GM06990 (cell line): ENCODE measurements around the gene KIFC1.
A peak's percentile ranks its signal among the peaks of the same experiment; 100 is the strongest.

ENCODE experiments used
- DNase-seq: peaks from one replicate; pipeline ENCODE4 v3.0.0-alpha.2; 2011; ENCODE audit not compliant: insufficient read length; ENCODE audit errors: extremely low read depth
- H3K27me3 ChIP-seq: replicated peaks from 2 replicates; pipeline ENCODE4 v1.6.0; 2011; ENCODE audit warnings: low read length; ENCODE audit not compliant: control insufficient read depth, insufficient read depth
- H3K36me3 ChIP-seq: 2 replicates; pipeline ENCODE4 v1.5.1; 2011; ENCODE audit warnings: low read length; ENCODE audit not compliant: control insufficient read depth, insufficient read depth
- H3K4me3 ChIP-seq: replicated peaks from 2 replicates; pipeline ENCODE4 v1.5.1; 2011; ENCODE audit warnings: low read depth, mild to moderate bottlenecking, control low read depth, low read length
- TF ChIP-seq, protein P1 (sequence below): IDR thresholded peaks from 2 replicates; pipeline ENCODE4 v1.5.1; 2011; ENCODE audit warnings: low read length, control low read depth, mild to moderate bottlenecking, inconsistent platforms; ENCODE audit not compliant: insufficient read depth, poor library complexity, severe bottlenecking

KIFC1 gene

DNA sequence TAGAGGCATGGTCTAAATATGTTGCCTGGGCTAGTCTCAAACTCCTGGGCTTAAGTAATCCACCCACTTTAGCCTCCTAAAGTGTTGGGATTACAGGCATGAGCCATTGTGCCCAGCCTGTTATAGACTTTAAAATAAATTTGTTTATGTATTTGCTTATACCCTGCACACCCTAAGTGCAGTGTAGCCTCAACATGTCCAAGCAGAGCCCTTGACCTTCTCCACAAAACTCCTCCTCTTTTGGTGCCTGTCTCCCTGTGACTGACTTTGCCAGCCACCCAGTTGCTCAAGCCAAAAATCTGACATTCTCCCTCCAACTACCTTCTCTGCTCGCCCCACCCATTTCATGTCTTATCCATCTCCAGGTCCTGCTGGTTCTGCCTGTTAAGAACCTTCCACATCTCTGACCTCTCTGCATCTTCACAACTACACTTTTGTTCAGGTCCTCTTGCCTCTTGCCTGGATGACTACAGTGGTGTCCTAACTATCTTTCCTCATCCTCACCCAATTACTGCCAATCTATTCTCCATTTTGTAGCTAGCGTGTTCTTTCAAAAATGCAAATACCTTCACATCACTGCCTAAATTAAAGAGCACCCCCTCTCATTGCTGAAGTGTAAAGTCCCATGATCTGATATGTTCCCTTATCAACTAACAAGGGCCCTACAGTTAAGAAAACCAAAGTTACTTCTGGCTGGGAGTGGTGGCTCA lies 11.2 kb upstream of the KIFC1 start:
- no peak for DNase-seq
- H3K36me3 ChIP-seq, result no peaks in the 10 kb centered on the region
- TF ChIP-seq, protein P1, sequence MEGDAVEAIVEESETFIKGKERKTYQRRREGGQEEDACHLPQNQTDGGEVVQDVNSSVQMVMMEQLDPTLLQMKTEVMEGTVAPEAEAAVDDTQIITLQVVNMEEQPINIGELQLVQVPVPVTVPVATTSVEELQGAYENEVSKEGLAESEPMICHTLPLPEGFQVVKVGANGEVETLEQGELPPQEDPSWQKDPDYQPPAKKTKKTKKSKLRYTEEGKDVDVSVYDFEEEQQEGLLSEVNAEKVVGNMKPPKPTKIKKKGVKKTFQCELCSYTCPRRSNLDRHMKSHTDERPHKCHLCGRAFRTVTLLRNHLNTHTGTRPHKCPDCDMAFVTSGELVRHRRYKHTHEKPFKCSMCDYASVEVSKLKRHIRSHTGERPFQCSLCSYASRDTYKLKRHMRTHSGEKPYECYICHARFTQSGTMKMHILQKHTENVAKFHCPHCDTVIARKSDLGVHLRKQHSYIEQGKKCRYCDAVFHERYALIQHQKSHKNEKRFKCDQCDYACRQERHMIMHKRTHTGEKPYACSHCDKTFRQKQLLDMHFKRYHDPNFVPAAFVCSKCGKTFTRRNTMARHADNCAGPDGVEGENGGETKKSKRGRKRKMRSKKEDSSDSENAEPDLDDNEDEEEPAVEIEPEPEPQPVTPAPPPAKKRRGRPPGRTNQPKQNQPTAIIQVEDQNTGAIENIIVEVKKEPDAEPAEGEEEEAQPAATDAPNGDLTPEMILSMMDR, result no peak
- no peak overlapping the region for H3K4me3 ChIP-seq
- H3K27me3 ChIP-seq, result no peaks in the 10 kb centered on the region

- H3K27me3 ChIP-seq, result no peaks in the 10 kb centered on the region
- DNase-seq, result no peak
- H3K36me3 ChIP-seq, result no peaks in the 10 kb centered on the region
- no peak overlapping the region for H3K4me3 ChIP-seq
- TF ChIP-seq, protein P1, result no peak
Measured at GRCh38 chr6:33383427-33384185, 8.0 kb upstream of the KIFC1 start.

GRCh38 chr6:33384581-33385020 lies 7.0 kb upstream of the KIFC1 start:
- no peaks in the 10 kb centered on the region for H3K27me3 ChIP-seq
- H3K36me3 ChIP-seq, result no peaks in the 10 kb centered on the region
- no peak for DNase-seq
- H3K4me3 ChIP-seq, result no peak overlapping the region
- TF ChIP-seq, protein P1, result peak; percentile 1

DNA sequence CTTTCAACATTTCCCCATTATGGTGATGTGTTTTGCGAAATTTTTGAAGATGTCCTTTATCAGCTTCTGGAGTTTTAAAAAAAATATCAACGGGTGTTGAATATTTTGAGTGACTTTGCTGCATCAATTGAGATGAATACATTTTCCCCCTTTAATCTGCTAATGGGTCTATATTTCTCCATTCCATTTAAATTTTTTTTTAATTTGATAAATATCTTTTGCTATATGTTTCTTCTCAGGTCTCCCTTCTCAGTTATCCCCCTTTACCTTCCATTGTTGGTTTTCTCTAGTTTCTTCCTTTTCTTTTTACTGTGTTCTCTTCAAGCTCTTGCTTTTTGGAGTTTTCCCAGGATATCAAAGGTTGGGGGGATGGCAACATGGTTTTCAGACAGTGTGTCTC lies 1.4 kb upstream of the KIFC1 start:
- TF ChIP-seq, protein P1, result no peak
- no peak overlapping the region for H3K4me3 ChIP-seq

GRCh38 chr6:33390767-33391277 lies 801 bp upstream of the KIFC1 start:
- no peaks in the 10 kb centered on the region for H3K36me3 ChIP-seq
- H3K27me3 ChIP-seq, result no peaks in the 10 kb centered on the region
- no peak for DNase-seq
- TF ChIP-seq, protein P1, result no peak
- H3K4me3 ChIP-seq, result no peak overlapping the region

More for the DNA sequence above, 1.4 kb upstream of the KIFC1 start:
- DNase-seq, result no peak
- Histone ChIP-seq H3K27me3 (no peaks in the 10 kb centered on the region), H3K36me3 (no peaks in the 10 kb centered on the region)
